Adrenal gland (tissue), 19 donors: ENCODE measurements around the gene PPP2R5D. TPM values are rescaled to one million over a fixed set of nuclear protein-coding genes. Genes with fewer than 3 reads are reported as not detected.
A peak's percentile ranks its signal among the peaks of the same experiment; 100 is the strongest.

Experiments used
- DNase-seq, 7 donors: peaks; one replicate each; pipeline ENCODE4 v3.0.0-alpha.2; 2019 to 2020
- H3K27ac ChIP-seq, 5 donors: fragments of 200-600 bp; sonication (generic) in 4 of 5; 1 replicate in 3 of 5; 2 replicates in 2 of 5; pipeline versions ENCODE4 v1.5.1 to v1.8.0; 2016 to 2020; ENCODE audit warnings: mild to moderate bottlenecking in 1 of 5
- H3K27me3 ChIP-seq: fragments of 200-600 bp; 2 replicates; pipeline ENCODE4 v1.8.0; 2021
- H3K36me3 ChIP-seq, 2 donors: fragments of 200-600 bp; replicated peaks in 1 of 2; 1 replicate in 1 of 2; 2 replicates in 1 of 2; pipeline versions ENCODE4 v1.5.1 to v1.8.0; 2018 to 2022
- H3K4me1 ChIP-seq, 2 donors: fragments of 200-600 bp; replicated peaks in 1 of 2; 1 replicate in 1 of 2; 2 replicates in 1 of 2; pipeline versions ENCODE4 v1.5.1 to v1.8.0; 2018 to 2021
- H3K4me3 ChIP-seq, 4 donors: fragments of 200-600 bp; sonication (generic) in 3 of 4; one replicate each; pipeline ENCODE4 v1.5.1; 2016 to 2018
- H3K9me3 ChIP-seq, 3 donors: fragments of 200-600 bp; sonication (generic) in 1 of 3; replicated peaks in 1 of 3; 1 replicate in 2 of 3; 2 replicates in 1 of 3; pipeline versions ENCODE4 v1.5.1 to v1.8.0; 2016 to 2021
- POLR2A ChIP-seq, 2 donors: fragments of 450-650 bp; IDR thresholded peaks; one replicate each; pipeline ENCODE4 v1.6.1; 2017; ENCODE audit warnings: antibody characterized with exemption in 2 of 2, mild to moderate bottlenecking in 2 of 2, moderate library complexity in 1 of 2
- WGBS, 4 donors: extraction: QIAGEN DNeasy Blood & Tissue Kit in 2 of 4; methylation state at CpG; one replicate each; pipeline versions ENCODE4 v1.1.5 to v1.1.7; 2013 to 2017; 5-methylcytosine and 5-hydroxymethylcytosine counted together
- intact Hi-C, 2 donors: fragments of 100-400 bp; cut with DNase I; formaldehyde crosslinking; loops; one replicate each; pipeline versions ENCODE4 v1.14.1 to v1.15.0; 2022 to 2023
- long read RNA-seq, 10 donors: library from polyadenylated mRNA in 3 of 10; unstranded in 2 of 10; stranded (forward) in 1 of 10; transcript quantifications; one replicate each; pipeline ENCODE4 v2.0.0 and lab custom pipeline, GENCODE V29; 2021 to 2026
- polyA plus RNA-seq, 3 donors: library from polyadenylated mRNA; stranded (reverse); fragments of 200-250 nt in 2 of 3; fragments of 350-450 nt in 1 of 3; fragmentation: Illumina TruSeq in 1 of 3; extraction: RNeasy Lipid Tissue Mini Kit (QIAGEN cat#74804) in 1 of 3; gene quantifications; one replicate each; pipeline ENCODE4 v1.2.3, GENCODE V29; 2013 to 2014
- total RNA-seq, 9 donors: library from RNA; depleted of rRNA in 4 of 9; stranded (reverse); fragments of >200 nt in 4 of 9; fragments of 120-200 nt in 1 of 9; fragmentation: NEBNext Ultra II Directional in 1 of 9; extraction: Animal tissue kit (Norgen Biotek cat#: 25700) in 1 of 9; gene quantifications; one replicate each; pipeline versions ENCODE4 v1.1.0 to v1.2.4, GENCODE V29; 2013 to 2023
- TF ChIP-seq, protein P1 (sequence below), 6 experiments: fragments of 450-650 bp in 4 of 6; fragments of 200-600 bp in 2 of 6; sonication (generic) in 1 of 6; IDR thresholded peaks; 1 replicate in 5 of 6; 2 replicates in 1 of 6; pipeline versions ENCODE4 v1.5.1 to v1.8.0; 2016 to 2021; ENCODE audit warnings: antibody characterized with exemption in 6 of 6, mild to moderate bottlenecking in 2 of 6, moderate library complexity in 1 of 6
- donor health status: healthy with polysubstance abuse.
- donor health status: Bipolar disorder and iron deficiency.
- donor health status: DM: yes; HTN: yes; CAD: no.
- donor health status: DM: no; HTN: no; CAD: no.
- donor health status: DM: no; HTN: no; CAD: no.
- donor health status: DM: yes; HTN: yes; CAD: no.

Gene PPP2R5D
- 10 to 100 TPM; 24.2 to 97.8 (median 32.5) TPM for total RNA-seq
- polyA plus RNA-seq = 10 to 100 TPM; 29.7 to 38.9 (median 37.9) TPM
- long read RNA-seq, donor 1, partial matches to known transcripts = 103 of 146 reads
- long read RNA-seq, donor 1, other reads (novel, unspliced or antisense) = 42 of 146 reads
- long read RNA-seq, donor 2, partial matches to known transcripts = 59 of 97 reads
- long read RNA-seq, donor 2, other reads (novel, unspliced or antisense) = 38 of 97 reads
- long read RNA-seq, donor 3, partial matches to known transcripts = 92 of 128 reads
- long read RNA-seq, donor 3, other reads (novel, unspliced or antisense) = 34 of 128 reads
- long read RNA-seq, donor 4, partial matches to known transcripts = 2 of 7 reads
- long read RNA-seq, donor 4, other reads (novel, unspliced or antisense) = 1 of 7 reads
- long read RNA-seq, donor 5, transcript PPP2R5D-208 (16 exons, 3,044 nt) = major isoform, 9 of 27 reads
- long read RNA-seq, donor 5, partial matches to known transcripts = 6 of 27 reads
- long read RNA-seq, donor 5, other reads (novel, unspliced or antisense) = 10 of 27 reads
- long read RNA-seq, donor 6, partial matches to known transcripts = 1 of 5 reads
- long read RNA-seq, donor 6, other reads (novel, unspliced or antisense) = 2 of 5 reads
- long read RNA-seq, donor 7, partial matches to known transcripts = 56 of 82 reads
- long read RNA-seq, donor 7, other reads (novel, unspliced or antisense) = 25 of 82 reads
- long read RNA-seq, donor 8, transcript PPP2R5D-208 (16 exons, 3,044 nt) = major isoform, 6 of 173 reads
- long read RNA-seq, donor 8, partial matches to known transcripts = 24 of 173 reads
- long read RNA-seq, donor 8, other reads (novel, unspliced or antisense) = 142 of 173 reads
- long read RNA-seq, donor 9, partial matches to known transcripts = 5 of 7 reads
- long read RNA-seq, donor 9, other reads (novel, unspliced or antisense) = 0 of 7 reads
- long read RNA-seq, donor 10, partial matches to known transcripts = 92 of 94 reads
- long read RNA-seq, donor 10, other reads (novel, unspliced or antisense) = 0 of 94 reads

DNA sequence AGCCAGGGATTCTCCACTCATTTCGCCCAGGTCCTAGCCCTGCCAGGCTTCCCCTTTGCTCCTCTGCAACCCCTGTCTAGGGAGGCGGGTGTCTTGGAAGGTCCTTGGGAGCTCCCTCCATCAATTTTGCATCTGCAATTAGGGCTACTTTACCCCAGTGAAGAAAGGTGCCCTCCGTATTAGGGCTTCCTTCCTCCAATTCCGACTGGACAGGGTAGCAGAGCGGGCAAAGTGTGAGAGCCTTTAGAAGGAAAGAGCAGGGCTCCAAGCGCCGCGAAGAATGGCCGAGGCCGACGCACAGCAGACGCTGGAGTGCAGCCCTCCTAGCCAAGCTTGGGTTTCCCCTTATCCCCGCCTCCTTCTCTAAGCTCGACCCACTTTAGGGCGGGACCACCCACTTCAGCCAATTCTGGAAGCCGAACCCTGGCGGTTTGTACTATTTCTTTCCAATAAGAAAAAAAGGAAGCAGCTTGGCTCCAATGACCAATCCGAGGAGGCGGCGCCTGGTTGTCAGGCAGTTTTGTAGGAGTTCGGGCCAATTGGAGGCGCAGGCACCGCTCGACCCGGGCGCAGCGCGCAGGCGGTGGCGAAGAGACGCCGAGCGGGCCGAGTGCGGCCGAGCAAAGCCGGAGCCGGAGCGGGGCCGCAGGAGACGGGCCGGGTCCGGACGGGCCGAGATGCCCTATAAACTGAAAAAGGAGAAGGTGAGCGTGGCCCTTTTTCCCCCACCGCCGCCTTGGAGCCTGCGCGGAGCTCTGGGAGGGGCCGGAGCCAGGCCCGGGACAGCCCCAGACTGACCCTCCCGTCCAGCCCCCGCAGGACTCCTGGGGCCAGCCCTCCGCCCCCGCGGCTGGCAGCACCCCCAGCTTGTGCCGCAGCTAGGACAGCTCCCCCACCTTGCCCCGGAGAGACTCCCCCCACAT lies at the start of gene PPP2R5D:
Gene PPP2R5D, plus strand, starts transcription at position 570 of the 923 bp plus-strand sequence. Its CDS starts 108 bp downstream, at position 678.
- no peaks in the 10 kb centered on the region for H3K9me3 ChIP-seq
- WGBS, 4 donors = 0 to 1% (median 0%) methylated on average over 17 to 59 of the region's 59 CpGs
- peak; percentile 96 to 100 (median 99) for DNase-seq
- no peaks in the 10 kb centered on the region for H3K27me3 ChIP-seq
- H3K36me3 ChIP-seq = no peaks in the 10 kb centered on the region
- intact Hi-C loops = no loop called here
- H3K27ac ChIP-seq = peak within 1 kb of the TSS; percentile 66 to 88 (median 79)
- H3K4me1 ChIP-seq = peaks cover 26 to 33% of the 10 kb centered on the region in 2 donors
- TF ChIP-seq, protein P1, sequence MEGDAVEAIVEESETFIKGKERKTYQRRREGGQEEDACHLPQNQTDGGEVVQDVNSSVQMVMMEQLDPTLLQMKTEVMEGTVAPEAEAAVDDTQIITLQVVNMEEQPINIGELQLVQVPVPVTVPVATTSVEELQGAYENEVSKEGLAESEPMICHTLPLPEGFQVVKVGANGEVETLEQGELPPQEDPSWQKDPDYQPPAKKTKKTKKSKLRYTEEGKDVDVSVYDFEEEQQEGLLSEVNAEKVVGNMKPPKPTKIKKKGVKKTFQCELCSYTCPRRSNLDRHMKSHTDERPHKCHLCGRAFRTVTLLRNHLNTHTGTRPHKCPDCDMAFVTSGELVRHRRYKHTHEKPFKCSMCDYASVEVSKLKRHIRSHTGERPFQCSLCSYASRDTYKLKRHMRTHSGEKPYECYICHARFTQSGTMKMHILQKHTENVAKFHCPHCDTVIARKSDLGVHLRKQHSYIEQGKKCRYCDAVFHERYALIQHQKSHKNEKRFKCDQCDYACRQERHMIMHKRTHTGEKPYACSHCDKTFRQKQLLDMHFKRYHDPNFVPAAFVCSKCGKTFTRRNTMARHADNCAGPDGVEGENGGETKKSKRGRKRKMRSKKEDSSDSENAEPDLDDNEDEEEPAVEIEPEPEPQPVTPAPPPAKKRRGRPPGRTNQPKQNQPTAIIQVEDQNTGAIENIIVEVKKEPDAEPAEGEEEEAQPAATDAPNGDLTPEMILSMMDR (IDR thresholded peaks at IDR 0.05) = peak in 4 of 6 experiments; percentile 10 to 37 (median 26)
- peak; percentile 77 to 97 for TF ChIP-seq POLR2A (IDR thresholded peaks at IDR 0.05)
- H3K4me3 ChIP-seq = peak within 1 kb of the TSS; percentile 43 to 92 (median 60)

DNA sequence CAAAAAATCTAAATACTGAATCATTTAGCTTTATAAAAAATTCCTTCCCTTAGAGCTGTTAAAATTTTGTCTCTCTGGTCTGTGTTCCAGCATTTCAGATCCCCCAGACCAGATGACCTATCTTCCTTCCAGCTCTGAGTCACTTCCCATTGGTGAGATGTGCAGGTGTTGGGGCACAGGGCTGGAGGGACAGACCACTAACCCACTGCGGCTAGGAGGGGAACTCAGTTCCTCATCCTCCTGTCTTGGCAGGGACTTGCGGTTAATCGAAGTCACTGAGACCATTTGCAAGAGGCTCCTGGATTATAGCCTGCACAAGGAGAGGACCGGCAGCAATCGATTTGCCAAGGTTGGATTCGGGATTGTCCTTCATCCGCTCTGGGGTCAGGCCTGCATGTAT lies 49.0 kb upstream of the PPP2R5D start:
- Histone ChIP-seq H3K27ac (no peak overlapping the region), H3K36me3 (peaks cover 0 to 46% of the 10 kb centered on the region in 2 donors), H3K4me3 (no peak overlapping the region), H3K4me1 (peaks cover 6 to 29% of the 10 kb centered on the region in 2 donors), H3K27me3 (no peaks in the 10 kb centered on the region), H3K9me3 (no peaks in the 10 kb centered on the region)
- WGBS, 4 donors = 83 to 86% (median 85%) methylated on average over 5 to 7 of the region's 7 CpGs
- intact Hi-C loops = no loop called here
- TF ChIP-seq POLR2A (IDR thresholded peaks at IDR 0.05) = no peak
- TF ChIP-seq, protein P1 (IDR thresholded peaks at IDR 0.05) = no peak
- no peak for DNase-seq

DNA sequence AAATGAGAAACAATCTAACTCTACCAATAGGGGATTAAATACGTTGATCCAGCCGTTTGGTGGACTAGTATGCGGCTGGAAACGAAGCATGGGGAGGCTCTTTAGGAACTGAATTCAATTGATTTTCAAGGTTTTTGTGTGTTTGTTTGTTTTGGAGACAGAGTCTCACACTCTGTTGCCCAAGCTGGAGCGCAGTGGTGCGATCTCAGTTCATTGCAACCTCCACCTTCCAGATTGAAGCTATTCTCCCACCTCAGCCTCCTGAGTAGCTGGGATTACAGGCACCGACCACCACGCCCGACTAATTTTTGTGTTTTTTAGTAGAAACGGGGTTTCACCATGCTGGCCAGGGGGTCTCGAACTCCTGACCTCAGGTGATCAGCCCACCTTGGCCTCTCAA lies 48.0 kb upstream of the PPP2R5D start:
- Histone ChIP-seq H3K36me3 (peaks cover 0 to 46% of the 10 kb centered on the region in 2 donors), H3K27ac (no peak overlapping the region), H3K27me3 (no peaks in the 10 kb centered on the region), H3K4me1 (peaks cover 0 to 18% of the 10 kb centered on the region in 2 donors), H3K9me3 (no peaks in the 10 kb centered on the region), H3K4me3 (no peak overlapping the region)
- intact Hi-C loops = no loop called here
- TF ChIP-seq, protein P1 (IDR thresholded peaks at IDR 0.05) = no peak
- TF ChIP-seq POLR2A (IDR thresholded peaks at IDR 0.05) = no peak
- WGBS, 4 donors = 92 to 96% (median 94%) methylated on average over 11 of the region's 11 CpGs
- no peak for DNase-seq
